ENCODE data around the gene CDH23.

CDH23 gene

GRCh38 chr10:71788954-71789353, 392.2 kb downstream of the CDH23 start:
- no peak for DNase-seq

- DNase-seq: no peak
These were observed 393.2 kb downstream of the CDH23 start for GRCh38 chr10:71789871-71790270.

GRCh38 chr10:71790749-71791440, 394.2 kb downstream of the CDH23 start:
- no peak for DNase-seq

- DNase-seq: no peak
These were observed 398.5 kb downstream of the CDH23 start for GRCh38 chr10:71795248-71795647.

- no peak for DNase-seq
These were observed 400.2 kb downstream of the CDH23 start for GRCh38 chr10:71796749-71797405.

GRCh38 chr10:71797533-71798307, 401.0 kb downstream of the CDH23 start:
- DNase-seq: no peak

GRCh38 chr10:71798308-71798624, 401.5 kb downstream of the CDH23 start:
- DNase-seq: no peak

- no peak for DNase-seq
These were observed 402.4 kb downstream of the CDH23 start for GRCh38 chr10:71799112-71799511.

- no peak for DNase-seq
These were observed 403.1 kb downstream of the CDH23 start for GRCh38 chr10:71799608-71800453.

- DNase-seq: no peak
These were observed 404.6 kb downstream of the CDH23 start for GRCh38 chr10:71801361-71801760.

- DNase-seq: no peak
These were observed 405.5 kb downstream of the CDH23 start for GRCh38 chr10:71802235-71802634.

- no peak for DNase-seq
These were observed 406.2 kb downstream of the CDH23 start for GRCh38 chr10:71802715-71803488.

GRCh38 chr10:71804077-71804476, 407.4 kb downstream of the CDH23 start:
- DNase-seq: no peak

- no peak for DNase-seq
These were observed 409.3 kb downstream of the CDH23 start for GRCh38 chr10:71805776-71806703.

- no peak for DNase-seq
These were observed 410.2 kb downstream of the CDH23 start for GRCh38 chr10:71806704-71807556.

- no peak for DNase-seq
These were observed 411.1 kb downstream of the CDH23 start for GRCh38 chr10:71807557-71808510.

- DNase-seq: no peak
These were observed 412.9 kb downstream of the CDH23 start for GRCh38 chr10:71809628-71810027.

- DNase-seq: no peak
These were observed 413.5 kb downstream of the CDH23 start for GRCh38 chr10:71810048-71810750.

Measured in activated T-cell treated with anti-CD3 and anti-CD28 coated beads for 4 hours (primary cell).